ENCODE data around the gene ATG12. TPM values are rescaled to one million over a fixed set of nuclear protein-coding genes. Genes with fewer than 3 reads are reported as not detected.

Gene ATG12
- total and polyA plus RNA-seq, 2 of the 13 experiments (the other 11 are each of a cell fraction or from before 2014, with no cell fraction given), result 46.4 to 58.1 TPM

DNA sequence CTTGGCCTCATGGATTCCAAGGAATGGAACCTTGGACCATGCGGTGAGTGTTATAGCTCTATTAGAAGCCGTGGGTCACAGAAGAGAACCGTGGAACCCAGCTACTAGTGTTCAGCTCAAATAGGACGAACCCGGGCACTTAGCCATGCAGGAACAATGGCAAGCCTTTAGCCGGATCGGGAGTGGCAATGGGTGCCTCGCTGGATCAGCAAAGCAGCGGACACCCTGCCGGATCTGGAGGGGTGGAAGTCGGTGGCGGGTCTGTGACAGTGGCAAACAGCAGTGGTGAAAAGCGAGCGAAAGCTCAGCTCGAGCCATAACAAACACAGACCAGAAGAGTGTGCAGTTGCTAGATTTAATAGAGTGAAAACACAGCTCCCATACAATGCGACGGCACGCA, 22.5 kb downstream of the ATG12 start:
- Histone ChIP-seq H3K4me1 (ENCODE audit: insufficient read depth, low read length) (peaks cover 27% of the 10 kb centered on the region), H3K79me2 (ENCODE audit: insufficient read depth, low read length) (no peaks in the 10 kb centered on the region), H3K4me3 (replicated peaks in 1 of 3; ENCODE audit: insufficient read depth in 1 of 3, low read depth in 2 of 3, low read length in 3 of 3) (no peak overlapping the region), H4K20me1 (ENCODE audit: insufficient read depth, low read length) (no peaks in the 10 kb centered on the region), H3K4me2 (ENCODE audit: low read depth, low read length) (no peak overlapping the region), H3K36me3 (replicated peaks in 1 of 2; ENCODE audit: control insufficient read depth in 1 of 2, insufficient read depth in 2 of 2, low read length in 2 of 2) (no peaks in the 10 kb centered on the region), H3K27ac (ENCODE audit: extremely low read length, insufficient read depth, low read length) (no peak overlapping the region), H2AFZ (ENCODE audit: low read length) (no peak overlapping the region), H3K9ac (ENCODE audit: insufficient read depth, low read depth, low read length) (no peak overlapping the region), H3K27me3 (ENCODE audit: control insufficient read depth in 1 of 2, insufficient read depth in 2 of 2, low read length in 2 of 2) (peaks cover 10 to 36% of the 10 kb centered on the region in 2 experiments), H3K9me3 (ENCODE audit: low read length) (no peaks in the 10 kb centered on the region)
- DNase-seq (ENCODE audit: low spot score), result no peak
- WGBS (ENCODE audit: low lambda C conversion rate), result 81% methylated on average over 18 of the region's 18 CpGs
- in situ Hi-C loops (cut with HindIII; ENCODE audit: extremely low pct_ligation_motif_present, low pct_unique_long_range_greater_than_20kb), result no loop called here
- CTCF ChIA-PET (ENCODE audit: low intra/inter-chr PET ratio, low total read pairs), result no interaction called here
- ATAC-seq, result no peak
- FAIRE-seq, result no peak
- POLR2A ChIA-PET, result no interaction called here
- intact Hi-C loops (cut with micrococcal nuclease; ENCODE audit: unreplicated experiment), result no loop called here
- no TSS peak for BruUV-seq (replicated peaks)
- TF ChIP-seq, protein P1, sequence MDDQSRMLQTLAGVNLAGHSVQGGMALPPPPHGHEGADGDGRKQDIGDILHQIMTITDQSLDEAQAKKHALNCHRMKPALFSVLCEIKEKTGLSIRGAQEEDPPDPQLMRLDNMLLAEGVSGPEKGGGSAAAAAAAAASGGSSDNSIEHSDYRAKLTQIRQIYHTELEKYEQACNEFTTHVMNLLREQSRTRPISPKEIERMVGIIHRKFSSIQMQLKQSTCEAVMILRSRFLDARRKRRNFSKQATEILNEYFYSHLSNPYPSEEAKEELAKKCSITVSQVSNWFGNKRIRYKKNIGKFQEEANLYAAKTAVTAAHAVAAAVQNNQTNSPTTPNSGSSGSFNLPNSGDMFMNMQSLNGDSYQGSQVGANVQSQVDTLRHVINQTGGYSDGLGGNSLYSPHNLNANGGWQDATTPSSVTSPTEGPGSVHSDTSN (CRISPR knock-in tag; IDR thresholded peaks at IDR 0.05; ENCODE audit: borderline replicate concordance), result no peak
- TF ChIP-seq TBX2 (CRISPR knock-in tag; IDR thresholded peaks at IDR 0.05; ENCODE audit: borderline replicate concordance) (no peak), ZNF234 (CRISPR knock-in tag; conservative IDR thresholded peaks at IDR 0.05) (no peak), IKZF1 (IDR thresholded peaks at IDR 0.05) (no peak), ZNF747 (CRISPR knock-in tag; IDR thresholded peaks at IDR 0.05; ENCODE audit: borderline replicate concordance) (no peak), ZNF652 (CRISPR knock-in tag; IDR thresholded peaks at IDR 0.05; ENCODE audit: borderline replicate concordance, low read depth) (no peak), PHF5A (CRISPR knock-in tag; IDR thresholded peaks at IDR 0.05; ENCODE audit: low read depth, unreplicated experiment) (no peak), SNRNP70 (IDR thresholded peaks at IDR 0.05; ENCODE audit: low read depth, low read length) (no peak), ZNF317 (CRISPR knock-in tag; IDR thresholded peaks at IDR 0.05) (no peak), ZMAT3 (CRISPR knock-in tag; conservative IDR thresholded peaks at IDR 0.05) (no peak)
- TF ChIP-seq, protein P2, sequence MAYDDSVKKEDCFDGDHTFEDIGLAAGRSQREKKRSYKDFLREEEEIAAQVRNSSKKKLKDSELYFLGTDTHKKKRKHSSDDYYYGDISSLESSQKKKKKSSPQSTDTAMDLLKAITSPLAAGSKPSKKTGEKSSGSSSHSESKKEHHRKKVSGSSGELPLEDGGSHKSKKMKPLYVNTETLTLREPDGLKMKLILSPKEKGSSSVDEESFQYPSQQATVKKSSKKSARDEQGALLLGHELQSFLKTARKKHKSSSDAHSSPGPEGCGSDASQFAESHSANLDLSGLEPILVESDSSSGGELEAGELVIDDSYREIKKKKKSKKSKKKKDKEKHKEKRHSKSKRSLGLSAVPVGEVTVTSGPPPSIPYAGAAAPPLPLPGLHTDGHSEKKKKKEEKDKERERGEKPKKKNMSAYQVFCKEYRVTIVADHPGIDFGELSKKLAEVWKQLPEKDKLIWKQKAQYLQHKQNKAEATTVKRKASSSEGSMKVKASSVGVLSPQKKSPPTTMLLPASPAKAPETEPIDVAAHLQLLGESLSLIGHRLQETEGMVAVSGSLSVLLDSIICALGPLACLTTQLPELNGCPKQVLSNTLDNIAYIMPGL (CRISPR knock-in tag; IDR thresholded peaks at IDR 0.05; ENCODE audit: borderline replicate concordance in 1 of 2, low read depth in 1 of 2), result no peak
- TF ChIP-seq, protein P3, sequence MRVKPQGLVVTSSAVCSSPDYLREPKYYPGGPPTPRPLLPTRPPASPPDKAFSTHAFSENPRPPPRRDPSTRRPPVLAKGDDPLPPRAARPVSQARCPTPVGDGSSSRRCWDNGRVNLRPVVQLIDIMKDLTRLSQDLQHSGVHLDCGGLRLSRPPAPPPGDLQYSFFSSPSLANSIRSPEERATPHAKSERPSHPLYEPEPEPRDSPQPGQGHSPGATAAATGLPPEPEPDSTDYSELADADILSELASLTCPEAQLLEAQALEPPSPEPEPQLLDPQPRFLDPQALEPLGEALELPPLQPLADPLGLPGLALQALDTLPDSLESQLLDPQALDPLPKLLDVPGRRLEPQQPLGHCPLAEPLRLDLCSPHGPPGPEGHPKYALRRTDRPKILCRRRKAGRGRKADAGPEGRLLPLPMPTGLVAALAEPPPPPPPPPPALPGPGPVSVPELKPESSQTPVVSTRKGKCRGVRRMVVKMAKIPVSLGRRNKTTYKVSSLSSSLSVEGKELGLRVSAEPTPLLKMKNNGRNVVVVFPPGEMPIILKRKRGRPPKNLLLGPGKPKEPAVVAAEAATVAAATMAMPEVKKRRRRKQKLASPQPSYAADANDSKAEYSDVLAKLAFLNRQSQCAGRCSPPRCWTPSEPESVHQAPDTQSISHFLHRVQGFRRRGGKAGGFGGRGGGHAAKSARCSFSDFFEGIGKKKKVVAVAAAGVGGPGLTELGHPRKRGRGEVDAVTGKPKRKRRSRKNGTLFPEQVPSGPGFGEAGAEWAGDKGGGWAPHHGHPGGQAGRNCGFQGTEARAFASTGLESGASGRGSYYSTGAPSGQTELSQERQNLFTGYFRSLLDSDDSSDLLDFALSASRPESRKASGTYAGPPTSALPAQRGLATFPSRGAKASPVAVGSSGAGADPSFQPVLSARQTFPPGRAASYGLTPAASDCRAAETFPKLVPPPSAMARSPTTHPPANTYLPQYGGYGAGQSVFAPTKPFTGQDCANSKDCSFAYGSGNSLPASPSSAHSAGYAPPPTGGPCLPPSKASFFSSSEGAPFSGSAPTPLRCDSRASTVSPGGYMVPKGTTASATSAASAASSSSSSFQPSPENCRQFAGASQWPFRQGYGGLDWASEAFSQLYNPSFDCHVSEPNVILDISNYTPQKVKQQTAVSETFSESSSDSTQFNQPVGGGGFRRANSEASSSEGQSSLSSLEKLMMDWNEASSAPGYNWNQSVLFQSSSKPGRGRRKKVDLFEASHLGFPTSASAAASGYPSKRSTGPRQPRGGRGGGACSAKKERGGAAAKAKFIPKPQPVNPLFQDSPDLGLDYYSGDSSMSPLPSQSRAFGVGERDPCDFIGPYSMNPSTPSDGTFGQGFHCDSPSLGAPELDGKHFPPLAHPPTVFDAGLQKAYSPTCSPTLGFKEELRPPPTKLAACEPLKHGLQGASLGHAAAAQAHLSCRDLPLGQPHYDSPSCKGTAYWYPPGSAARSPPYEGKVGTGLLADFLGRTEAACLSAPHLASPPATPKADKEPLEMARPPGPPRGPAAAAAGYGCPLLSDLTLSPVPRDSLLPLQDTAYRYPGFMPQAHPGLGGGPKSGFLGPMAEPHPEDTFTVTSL (CRISPR knock-in tag; IDR thresholded peaks at IDR 0.05; ENCODE audit: borderline replicate concordance), result no peak
- TF ChIP-seq, protein P4, sequence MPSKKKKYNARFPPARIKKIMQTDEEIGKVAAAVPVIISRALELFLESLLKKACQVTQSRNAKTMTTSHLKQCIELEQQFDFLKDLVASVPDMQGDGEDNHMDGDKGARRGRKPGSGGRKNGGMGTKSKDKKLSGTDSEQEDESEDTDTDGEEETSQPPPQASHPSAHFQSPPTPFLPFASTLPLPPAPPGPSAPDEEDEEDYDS (CRISPR knock-in tag; IDR thresholded peaks at IDR 0.05), result no peak

Data from HepG2 (cell line).